K562 (cell line): ENCODE data around the gene TFAM. TPM values are rescaled to one million over a fixed set of nuclear protein-coding genes. Genes with fewer than 3 reads are reported as not detected.

Experiments
- SMC3 ChIP-seq: conservative IDR thresholded peaks from 2 replicates; pipeline ENCODE4 v1.6.1; 2011; ENCODE audit warnings: low read depth, low read length, improper control_type of control experiment; ENCODE audit not compliant: insufficient read depth
- polyA plus RNA-seq, 8 experiments: library from polyadenylated mRNA; depleted of rRNA in 4 of 8; stranded (reverse) in 5 of 8; unstranded in 3 of 8; fragments of >200 nt; fragmentation: Nextera tagmentation in 2 of 8; fragmentation: Illumina TruSeq in 1 of 8; extraction: Ambion mirVana in 2 of 8; extraction: Trizol in 1 of 8; gene quantifications; 2 replicates each; pipeline versions ENCODE4 v1.2.1 to v1.2.3, GENCODE V29; 2011 to 2014; ENCODE audit warnings: inconsistent platforms in 1 of 8, missing spikeins in 1 of 8
- total RNA-seq, 7 experiments: library from RNA; depleted of rRNA in 6 of 7; stranded (reverse); fragments of >200 nt in 6 of 7; fragmentation: Illumina TruSeq in 2 of 7; extraction: Trizol in 2 of 7; gene quantifications; 2 replicates each; pipeline versions ENCODE4 v1.2.1 to v1.2.3, GENCODE V29; 2011 to 2021; ENCODE audit warnings: low replicate concordance in 1 of 7
- TF ChIP-seq, protein P1 (sequence below), 2 experiments: fragments of 450-650 bp; formaldehyde crosslinking in 1 of 2; IDR thresholded peaks; 2 replicates each; pipeline versions ENCODE4 v1.4.0 to v1.6.1; 2014 to 2020; ENCODE audit warnings: mild to moderate bottlenecking in 2 of 2, borderline replicate concordance in 1 of 2, low read depth in 1 of 2

TFAM gene
- total and polyA plus RNA-seq, 9 of the 15 experiments (the other 6 are each of a cell fraction or from before 2014, with no cell fraction given), result 74.3 to 227 (median 155) TPM

DNA sequence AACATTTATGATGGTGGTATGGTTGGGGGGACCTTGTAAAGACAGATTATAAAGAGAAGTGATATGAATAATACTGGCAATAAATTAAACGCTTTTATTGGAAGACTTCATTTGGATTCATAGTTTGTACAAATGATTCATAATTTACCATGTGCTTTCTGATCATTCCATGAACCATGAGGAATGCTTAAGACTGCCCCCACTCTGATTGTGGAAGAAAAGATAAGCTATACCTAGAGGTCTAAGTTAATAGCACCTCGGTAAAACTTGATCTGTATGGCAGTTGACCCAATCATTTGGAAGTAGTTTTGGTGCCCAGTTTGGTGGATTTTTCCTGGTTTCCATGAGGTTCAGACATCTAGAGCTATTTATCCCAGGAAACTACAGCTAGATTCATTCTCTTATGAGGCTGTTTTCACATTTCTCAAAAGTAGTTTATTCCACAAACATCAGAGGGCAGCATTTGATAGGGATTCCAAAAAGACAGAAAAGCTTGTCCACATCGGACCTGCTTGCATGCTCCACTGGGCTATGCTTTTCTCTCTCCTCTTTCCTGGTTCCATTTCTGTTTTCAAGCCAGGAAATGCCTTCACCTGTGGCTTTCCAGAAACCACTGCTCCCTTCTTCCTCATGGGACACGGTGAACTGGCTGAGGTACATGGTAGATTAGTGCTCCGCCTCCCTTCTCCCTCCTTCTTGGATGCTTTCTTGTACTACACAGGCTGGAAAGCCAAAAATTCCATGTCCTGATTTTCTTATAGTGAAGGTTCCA, 29.2 kb downstream of the TFAM start (continued):
- TF ChIP-seq, protein P1, sequence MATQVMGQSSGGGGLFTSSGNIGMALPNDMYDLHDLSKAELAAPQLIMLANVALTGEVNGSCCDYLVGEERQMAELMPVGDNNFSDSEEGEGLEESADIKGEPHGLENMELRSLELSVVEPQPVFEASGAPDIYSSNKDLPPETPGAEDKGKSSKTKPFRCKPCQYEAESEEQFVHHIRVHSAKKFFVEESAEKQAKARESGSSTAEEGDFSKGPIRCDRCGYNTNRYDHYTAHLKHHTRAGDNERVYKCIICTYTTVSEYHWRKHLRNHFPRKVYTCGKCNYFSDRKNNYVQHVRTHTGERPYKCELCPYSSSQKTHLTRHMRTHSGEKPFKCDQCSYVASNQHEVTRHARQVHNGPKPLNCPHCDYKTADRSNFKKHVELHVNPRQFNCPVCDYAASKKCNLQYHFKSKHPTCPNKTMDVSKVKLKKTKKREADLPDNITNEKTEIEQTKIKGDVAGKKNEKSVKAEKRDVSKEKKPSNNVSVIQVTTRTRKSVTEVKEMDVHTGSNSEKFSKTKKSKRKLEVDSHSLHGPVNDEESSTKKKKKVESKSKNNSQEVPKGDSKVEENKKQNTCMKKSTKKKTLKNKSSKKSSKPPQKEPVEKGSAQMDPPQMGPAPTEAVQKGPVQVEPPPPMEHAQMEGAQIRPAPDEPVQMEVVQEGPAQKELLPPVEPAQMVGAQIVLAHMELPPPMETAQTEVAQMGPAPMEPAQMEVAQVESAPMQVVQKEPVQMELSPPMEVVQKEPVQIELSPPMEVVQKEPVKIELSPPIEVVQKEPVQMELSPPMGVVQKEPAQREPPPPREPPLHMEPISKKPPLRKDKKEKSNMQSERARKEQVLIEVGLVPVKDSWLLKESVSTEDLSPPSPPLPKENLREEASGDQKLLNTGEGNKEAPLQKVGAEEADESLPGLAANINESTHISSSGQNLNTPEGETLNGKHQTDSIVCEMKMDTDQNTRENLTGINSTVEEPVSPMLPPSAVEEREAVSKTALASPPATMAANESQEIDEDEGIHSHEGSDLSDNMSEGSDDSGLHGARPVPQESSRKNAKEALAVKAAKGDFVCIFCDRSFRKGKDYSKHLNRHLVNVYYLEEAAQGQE (IDR thresholded peaks at IDR 0.05; ENCODE audit: borderline replicate concordance), result 0 out of 2 replicates have a peak, but pooled peaks have one; percentile 8
- TF ChIP-seq, protein P1 (CRISPR knock-in tag; IDR thresholded peaks at IDR 0.05; ENCODE audit: low read depth), result no peak
- 0 out of 2 replicates have a peak, but pooled peaks have one; percentile 15 for TF ChIP-seq SMC3
- TF ChIP-seq, all 486 proteins: peak for 4
